Measurements from ENCODE around the gene FA2H. TPM values are rescaled to one million over a fixed set of nuclear protein-coding genes. Genes with fewer than 3 reads are reported as not detected.

Gene FA2H
- total and polyA plus RNA-seq, 2 donors from 2014 or later, result 4.2 to 10.3 TPM

GRCh38 chr16:74713325-74713724 is 61.3 kb downstream of the FA2H start:
- no peak for TF ChIP-seq CTCF (IDR thresholded peaks at IDR 0.05; ENCODE audit: borderline replicate concordance, extremely low read depth, insufficient read depth)
- Histone ChIP-seq H3K27me3 (ENCODE audit: control insufficient read depth, insufficient read depth, low read length) (no peaks in the 10 kb centered on the region), H3K4me3 (ENCODE audit: low read length in 3 of 3) (no peak overlapping the region), H3K27ac (ENCODE audit: low read depth in 2 of 2, low read length in 2 of 2) (no peak overlapping the region), H3K9ac (ENCODE audit: low read length in 3 of 3) (no peak overlapping the region), H3K4me1 (ENCODE audit: control insufficient read depth in 2 of 3, insufficient read depth in 2 of 3, low read depth in 1 of 3, low read length in 3 of 3) (no peaks in the 10 kb centered on the region), H3K36me3 (ENCODE audit: control insufficient read depth in 2 of 3, insufficient read depth in 3 of 3, low read length in 3 of 3) (no peaks in the 10 kb centered on the region), H3K9me3 (ENCODE audit: control insufficient read depth in 2 of 3, insufficient read depth in 1 of 3, low read length in 3 of 3) (no peaks in the 10 kb centered on the region)
- intact Hi-C loops (cut with DNase I), result loop anchor here (5.0 kb wide), 1 partner anchor 149 kb away; no protein-coding TSS in a partner anchor
- FAIRE-seq, result no peak
- no peak for DNase-seq

DNA sequence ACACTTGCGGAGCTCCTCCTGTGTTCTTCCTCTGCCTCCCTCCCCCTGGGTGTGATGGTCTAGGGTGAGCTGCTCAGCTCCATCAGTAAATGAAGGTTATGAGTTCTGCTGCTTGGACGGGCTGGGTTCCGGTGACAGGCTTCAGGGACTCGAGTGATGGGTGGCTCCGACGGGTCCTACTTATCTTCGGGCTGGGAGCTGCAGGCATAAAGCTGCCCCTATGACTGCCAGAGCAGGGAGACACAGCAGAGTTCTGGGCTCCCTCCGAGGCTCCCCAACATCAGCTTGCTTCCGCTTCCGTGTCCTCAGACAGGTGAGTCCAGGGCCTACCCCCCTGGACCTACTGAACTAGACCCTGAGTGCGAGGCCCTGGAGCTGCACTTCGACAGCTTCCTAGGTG is 62.7 kb downstream of the FA2H start:
- no peaks in the 10 kb centered on the region for H3K36me3 ChIP-seq (ENCODE audit: control insufficient read depth in 2 of 3, insufficient read depth in 3 of 3, low read length in 3 of 3)
- H3K27me3 ChIP-seq (ENCODE audit: control insufficient read depth, insufficient read depth, low read length), result no peaks in the 10 kb centered on the region
- no peak for TF ChIP-seq CTCF (IDR thresholded peaks at IDR 0.05; ENCODE audit: borderline replicate concordance, extremely low read depth, insufficient read depth)
- no peak overlapping the region for H3K9ac ChIP-seq (ENCODE audit: low read length in 3 of 3)
- no peaks in the 10 kb centered on the region for H3K4me1 ChIP-seq (ENCODE audit: control insufficient read depth in 2 of 3, insufficient read depth in 2 of 3, low read depth in 1 of 3, low read length in 3 of 3)
- H3K27ac ChIP-seq (ENCODE audit: low read depth in 2 of 2, low read length in 2 of 2), result no peak overlapping the region
- FAIRE-seq (no peak), DNase-seq (no peak)
- no peak overlapping the region for H3K4me3 ChIP-seq (ENCODE audit: low read length in 3 of 3)
- H3K9me3 ChIP-seq (ENCODE audit: control insufficient read depth in 2 of 3, insufficient read depth in 1 of 3, low read length in 3 of 3), result no peaks in the 10 kb centered on the region
- intact Hi-C loops (cut with DNase I), result loop anchor here (5.0 kb wide), 1 partner anchor 150 kb away; no protein-coding TSS in a partner anchor

- Histone ChIP-seq H3K9ac (ENCODE audit: low read length in 3 of 3) (no peak overlapping the region), H3K27ac (ENCODE audit: low read depth in 2 of 2, low read length in 2 of 2) (no peak overlapping the region), H3K9me3 (ENCODE audit: control insufficient read depth in 2 of 3, insufficient read depth in 1 of 3, low read length in 3 of 3) (no peaks in the 10 kb centered on the region), H3K27me3 (ENCODE audit: control insufficient read depth, insufficient read depth, low read length) (no peaks in the 10 kb centered on the region), H3K36me3 (ENCODE audit: control insufficient read depth in 2 of 3, insufficient read depth in 3 of 3, low read length in 3 of 3) (no peaks in the 10 kb centered on the region), H3K4me3 (ENCODE audit: low read length in 3 of 3) (no peak overlapping the region), H3K4me1 (ENCODE audit: control insufficient read depth in 2 of 3, insufficient read depth in 2 of 3, low read depth in 1 of 3, low read length in 3 of 3) (no peaks in the 10 kb centered on the region)
- FAIRE-seq (no peak), DNase-seq (no peak)
- no peak for TF ChIP-seq CTCF (IDR thresholded peaks at IDR 0.05; ENCODE audit: borderline replicate concordance, extremely low read depth, insufficient read depth)
- intact Hi-C loops (cut with DNase I), result loop anchor here (5.0 kb wide), 1 partner anchor 152 kb away; no protein-coding TSS in a partner anchor
Measured at GRCh38 chr16:74710401-74710800, 64.2 kb downstream of the FA2H start.

DNA sequence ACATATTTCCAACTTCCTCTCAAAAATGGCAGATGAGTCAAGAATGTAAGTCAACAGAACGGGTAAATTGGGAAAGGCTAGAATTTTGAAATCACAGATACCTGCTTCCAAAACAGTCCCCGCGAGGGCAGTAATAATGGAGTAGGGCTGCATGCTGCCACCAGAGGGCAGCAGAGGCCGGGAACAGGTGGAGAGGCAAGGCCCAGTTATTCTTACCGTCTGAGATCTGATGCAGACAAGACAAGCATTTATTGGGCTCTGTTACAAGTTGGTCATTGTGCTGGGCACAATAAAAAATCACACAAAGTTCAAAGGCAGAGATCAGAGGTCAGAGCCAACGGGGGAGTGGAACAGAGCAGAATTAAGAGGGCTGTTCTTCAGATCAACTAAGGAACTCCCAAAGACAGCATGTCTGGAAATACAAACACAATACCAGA is 65.2 kb downstream of the FA2H start:
- Histone ChIP-seq H3K27ac (ENCODE audit: low read depth in 2 of 2, low read length in 2 of 2) (no peak overlapping the region), H3K9me3 (ENCODE audit: control insufficient read depth in 2 of 3, insufficient read depth in 1 of 3, low read length in 3 of 3) (no peaks in the 10 kb centered on the region), H3K4me3 (ENCODE audit: low read length in 3 of 3) (no peak overlapping the region), H3K27me3 (ENCODE audit: control insufficient read depth, insufficient read depth, low read length) (no peaks in the 10 kb centered on the region), H3K9ac (ENCODE audit: low read length in 3 of 3) (no peak overlapping the region), H3K36me3 (ENCODE audit: control insufficient read depth in 2 of 3, insufficient read depth in 3 of 3, low read length in 3 of 3) (no peaks in the 10 kb centered on the region), H3K4me1 (ENCODE audit: control insufficient read depth in 2 of 3, insufficient read depth in 2 of 3, low read depth in 1 of 3, low read length in 3 of 3) (no peaks in the 10 kb centered on the region)
- peak; percentile 81 to 90 (median 84) for DNase-seq
- TF ChIP-seq CTCF (IDR thresholded peaks at IDR 0.05; ENCODE audit: borderline replicate concordance, extremely low read depth, insufficient read depth), result peak; percentile 98
- peak; percentile 25 for FAIRE-seq
- intact Hi-C loops (cut with DNase I), result no loop called here

Measured in kidney (tissue), 14 donors.